Measurements from ENCODE around the gene AKAIN1.

Gene AKAIN1

DNA sequence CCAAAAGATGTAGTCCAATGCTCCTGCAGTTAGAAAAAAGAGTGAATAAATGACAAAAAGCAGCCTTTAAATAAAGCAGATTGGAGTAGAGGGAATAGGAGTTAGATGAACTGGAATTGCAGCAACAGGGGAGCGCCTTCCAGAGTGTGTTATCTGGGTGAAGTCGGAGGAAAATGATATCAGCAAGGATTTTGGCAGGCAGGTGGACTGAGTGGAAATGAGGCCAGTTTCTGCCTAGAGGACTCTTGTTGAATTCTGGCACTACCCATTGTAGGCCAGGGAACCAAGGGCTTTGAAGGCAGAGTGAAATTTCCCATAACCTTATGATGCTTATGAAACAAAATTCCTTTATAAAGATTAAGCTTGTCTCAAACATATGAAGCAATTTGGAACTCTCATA lies 59.8 kb downstream of the AKAIN1 start:
- Histone ChIP-seq H3K4me3 (ENCODE audit: insufficient read depth, low read length, poor library complexity, severe bottlenecking) (no peak overlapping the region), H3K9me3 (ENCODE audit: insufficient read depth, low read length) (no peaks in the 10 kb centered on the region), H3K9ac (ENCODE audit: low read length) (no peak overlapping the region), H3K4me2 (ENCODE audit: low read depth, low read length, poor library complexity, severe bottlenecking) (no peak overlapping the region), H4K20me1 (ENCODE audit: low read depth, low read length) (no peaks in the 10 kb centered on the region), H3K79me2 (ENCODE audit: insufficient read depth, low read length) (no peaks in the 10 kb centered on the region), H3F3A (ENCODE audit: insufficient read depth) (no peaks in the 10 kb centered on the region), H3K27ac (ENCODE audit: low read depth, low read length) (no peak overlapping the region), H2AFZ (ENCODE audit: low read depth, low read length, severe bottlenecking) (no peak overlapping the region), H3K27me3 (ENCODE audit: low read length) (no peaks in the 10 kb centered on the region), H3K36me3 (ENCODE audit: low read length) (no peaks in the 10 kb centered on the region), H3K9me2 (replicated peaks; ENCODE audit: insufficient read depth, low read length) (no peaks in the 10 kb centered on the region)
- no peak for TF ChIP-seq EZH2phosphoT487 (conservative IDR thresholded peaks at IDR 0.05; ENCODE audit: low read length)
- TF ChIP-seq, protein P1, sequence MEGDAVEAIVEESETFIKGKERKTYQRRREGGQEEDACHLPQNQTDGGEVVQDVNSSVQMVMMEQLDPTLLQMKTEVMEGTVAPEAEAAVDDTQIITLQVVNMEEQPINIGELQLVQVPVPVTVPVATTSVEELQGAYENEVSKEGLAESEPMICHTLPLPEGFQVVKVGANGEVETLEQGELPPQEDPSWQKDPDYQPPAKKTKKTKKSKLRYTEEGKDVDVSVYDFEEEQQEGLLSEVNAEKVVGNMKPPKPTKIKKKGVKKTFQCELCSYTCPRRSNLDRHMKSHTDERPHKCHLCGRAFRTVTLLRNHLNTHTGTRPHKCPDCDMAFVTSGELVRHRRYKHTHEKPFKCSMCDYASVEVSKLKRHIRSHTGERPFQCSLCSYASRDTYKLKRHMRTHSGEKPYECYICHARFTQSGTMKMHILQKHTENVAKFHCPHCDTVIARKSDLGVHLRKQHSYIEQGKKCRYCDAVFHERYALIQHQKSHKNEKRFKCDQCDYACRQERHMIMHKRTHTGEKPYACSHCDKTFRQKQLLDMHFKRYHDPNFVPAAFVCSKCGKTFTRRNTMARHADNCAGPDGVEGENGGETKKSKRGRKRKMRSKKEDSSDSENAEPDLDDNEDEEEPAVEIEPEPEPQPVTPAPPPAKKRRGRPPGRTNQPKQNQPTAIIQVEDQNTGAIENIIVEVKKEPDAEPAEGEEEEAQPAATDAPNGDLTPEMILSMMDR (IDR thresholded peaks at IDR 0.05; ENCODE audit: insufficient read depth, low read length, poor library complexity, severe bottlenecking), result no peak

- Histone ChIP-seq H3K9ac (ENCODE audit: low read length) (no peak overlapping the region), H3K9me2 (replicated peaks; ENCODE audit: insufficient read depth, low read length) (no peaks in the 10 kb centered on the region), H3K9me3 (ENCODE audit: insufficient read depth, low read length) (no peaks in the 10 kb centered on the region), H3K4me2 (ENCODE audit: low read depth, low read length, poor library complexity, severe bottlenecking) (no peak overlapping the region), H3K27me3 (ENCODE audit: low read length) (no peaks in the 10 kb centered on the region), H4K20me1 (ENCODE audit: low read depth, low read length) (no peaks in the 10 kb centered on the region), H3K4me3 (ENCODE audit: insufficient read depth, low read length, poor library complexity, severe bottlenecking) (no peak overlapping the region), H3K27ac (ENCODE audit: low read depth, low read length) (no peak overlapping the region), H3F3A (ENCODE audit: insufficient read depth) (no peaks in the 10 kb centered on the region), H3K36me3 (ENCODE audit: low read length) (no peaks in the 10 kb centered on the region), H3K79me2 (ENCODE audit: insufficient read depth, low read length) (no peaks in the 10 kb centered on the region), H2AFZ (ENCODE audit: low read depth, low read length, severe bottlenecking) (no peak overlapping the region)
- no peak for TF ChIP-seq EZH2phosphoT487 (conservative IDR thresholded peaks at IDR 0.05; ENCODE audit: low read length)
- TF ChIP-seq, protein P1 (IDR thresholded peaks at IDR 0.05; ENCODE audit: insufficient read depth, low read length, poor library complexity, severe bottlenecking), result no peak
Measured at GRCh38 chr18:5132987-5133386, 64.1 kb downstream of the AKAIN1 start.

DNA sequence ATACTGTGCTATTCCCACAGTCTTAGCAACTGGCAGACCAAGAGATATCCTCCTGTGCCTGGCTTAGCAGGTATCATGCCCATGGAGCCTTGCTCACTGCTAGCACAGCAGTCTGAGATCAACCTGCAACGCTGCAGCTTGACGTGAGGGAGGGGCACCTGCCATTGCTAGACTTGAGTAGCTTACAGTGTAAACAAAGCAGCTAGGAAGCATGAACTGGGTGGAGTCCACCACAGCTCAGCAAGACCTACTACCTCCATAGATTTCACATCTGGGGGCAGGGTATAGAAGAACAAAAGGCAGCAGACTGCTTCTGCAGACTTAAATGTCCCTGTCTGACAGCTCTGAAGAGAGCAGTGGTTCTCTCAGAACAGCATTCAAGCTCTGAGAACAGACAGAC lies 74.8 kb downstream of the AKAIN1 start:
- Histone ChIP-seq H3F3A (ENCODE audit: insufficient read depth) (no peaks in the 10 kb centered on the region), H3K36me3 (ENCODE audit: low read length) (no peaks in the 10 kb centered on the region), H3K4me2 (ENCODE audit: low read depth, low read length, poor library complexity, severe bottlenecking) (no peak overlapping the region), H3K9me2 (replicated peaks; ENCODE audit: insufficient read depth, low read length) (no peaks in the 10 kb centered on the region), H3K9ac (ENCODE audit: low read length) (no peak overlapping the region), H3K27ac (ENCODE audit: low read depth, low read length) (no peak overlapping the region), H3K27me3 (ENCODE audit: low read length) (no peaks in the 10 kb centered on the region), H3K9me3 (ENCODE audit: insufficient read depth, low read length) (0 out of 2 replicates have a peak, but pooled peaks cover 6% of the 10 kb centered on the region), H3K4me3 (ENCODE audit: insufficient read depth, low read length, poor library complexity, severe bottlenecking) (no peak overlapping the region), H3K79me2 (ENCODE audit: insufficient read depth, low read length) (no peaks in the 10 kb centered on the region), H2AFZ (ENCODE audit: low read depth, low read length, severe bottlenecking) (no peak overlapping the region), H4K20me1 (ENCODE audit: low read depth, low read length) (no peaks in the 10 kb centered on the region)
- TF ChIP-seq EZH2phosphoT487 (conservative IDR thresholded peaks at IDR 0.05; ENCODE audit: low read length), result no peak
- TF ChIP-seq, protein P1 (IDR thresholded peaks at IDR 0.05; ENCODE audit: insufficient read depth, low read length, poor library complexity, severe bottlenecking), result no peak

All from SU-DHL-6 (cell line).